Liver (tissue), 9 donors: ENCODE measurements around the gene PHF11. TPM values are rescaled to one million over a fixed set of nuclear protein-coding genes. Genes with fewer than 3 reads are reported as not detected.

Source experiments
- DNase-seq: peaks from one replicate; pipeline ENCODE4 v3.0.0-alpha.2; 2017; ENCODE audit warnings: low spot score
- H3K27ac ChIP-seq, 2 donors: one replicate each; pipeline ENCODE4 v1.7.0; 2013; ENCODE audit warnings: inconsistent platforms in 2 of 2, low read length in 2 of 2, control low read depth in 1 of 2, low read depth in 1 of 2, mild to moderate bottlenecking in 1 of 2
- H3K27me3 ChIP-seq, 4 donors: one replicate each; pipeline versions ENCODE4 v1.6.1 to v1.7.0; 2013; ENCODE audit warnings: low read length in 3 of 4, inconsistent platforms in 1 of 4, mild to moderate bottlenecking in 1 of 4, moderate library complexity in 1 of 4; ENCODE audit not compliant: control insufficient read depth in 4 of 4, insufficient read depth in 4 of 4
- H3K36me3 ChIP-seq, 4 donors: one replicate each; pipeline versions ENCODE4 v1.6.1 to v1.7.0; 2013; ENCODE audit warnings: low read length in 3 of 4, mild to moderate bottlenecking in 3 of 4, low read depth in 1 of 4, moderate library complexity in 1 of 4; ENCODE audit not compliant: control insufficient read depth in 4 of 4, insufficient read depth in 3 of 4
- H3K4me1 ChIP-seq, 4 donors: one replicate each; pipeline versions ENCODE4 v1.6.1 to v1.7.0; 2013; ENCODE audit warnings: low read length in 3 of 4, mild to moderate bottlenecking in 3 of 4, moderate library complexity in 1 of 4; ENCODE audit not compliant: control insufficient read depth in 4 of 4, insufficient read depth in 4 of 4
- H3K4me3 ChIP-seq, 3 donors: one replicate each; pipeline versions ENCODE4 v1.6.1 to v1.7.0; 2013; ENCODE audit warnings: low read length in 3 of 3, control low read depth in 1 of 3, low read depth in 1 of 3, mild to moderate bottlenecking in 1 of 3
- H3K9ac ChIP-seq, 2 donors: one replicate each; pipeline ENCODE4 v1.7.0; 2013; ENCODE audit warnings: low read length in 2 of 2, mild to moderate bottlenecking in 2 of 2, moderate library complexity in 2 of 2, control low read depth in 1 of 2, low read depth in 1 of 2
- H3K9me3 ChIP-seq, 4 donors: one replicate each; pipeline versions ENCODE4 v1.6.1 to v1.7.0; 2013; ENCODE audit warnings: low read length in 3 of 4; ENCODE audit not compliant: control insufficient read depth in 4 of 4
- EGR1 ChIP-seq, 2 donors: IDR thresholded peaks; 2 replicates each; pipeline ENCODE4 v1.6.1; 2016 to 2018; ENCODE audit warnings: antibody characterized with exemption in 2 of 2, low read depth in 2 of 2
- FOXA1 ChIP-seq: IDR thresholded peaks from 2 replicates; pipeline ENCODE4 v1.6.1; 2016; ENCODE audit warnings: antibody characterized with exemption
- FOXA2 ChIP-seq: IDR thresholded peaks from 2 replicates; pipeline ENCODE4 v1.6.1; 2016; ENCODE audit warnings: antibody characterized with exemption
- GABPA ChIP-seq, 2 donors: IDR thresholded peaks in 1 of 2; conservative IDR thresholded peaks in 1 of 2; 2 replicates each; pipeline ENCODE4 v1.6.1; 2016; ENCODE audit warnings: antibody characterized with exemption in 2 of 2, mild to moderate bottlenecking in 1 of 2, moderate library complexity in 1 of 2
- HNF4G ChIP-seq: IDR thresholded peaks from 2 replicates; pipeline ENCODE4 v1.6.1; 2016; ENCODE audit warnings: antibody characterized with exemption
- NR2F2 ChIP-seq: IDR thresholded peaks from 2 replicates; pipeline ENCODE4 v1.6.1; 2016; ENCODE audit warnings: antibody characterized with exemption
- RAD21 ChIP-seq, 2 donors: IDR thresholded peaks; 2 replicates each; pipeline ENCODE4 v1.6.1; 2016; ENCODE audit warnings: antibody characterized with exemption in 2 of 2, mild to moderate bottlenecking in 2 of 2
- RXRA ChIP-seq, 2 donors: IDR thresholded peaks; 2 replicates each; pipeline ENCODE4 v1.6.1; 2017 to 2018; ENCODE audit warnings: antibody characterized with exemption in 2 of 2, mild to moderate bottlenecking in 1 of 2
- SP1 ChIP-seq: IDR thresholded peaks from 2 replicates; pipeline ENCODE4 v1.6.1; 2018; ENCODE audit warnings: antibody characterized with exemption, mild to moderate bottlenecking
- TAF1 ChIP-seq: conservative IDR thresholded peaks from 2 replicates; pipeline ENCODE4 v1.6.1; 2016; ENCODE audit warnings: antibody characterized with exemption, mild to moderate bottlenecking
- YY1 ChIP-seq: IDR thresholded peaks from 2 replicates; pipeline ENCODE4 v1.6.1; 2016; ENCODE audit warnings: antibody characterized with exemption, mild to moderate bottlenecking
- ZBTB33 ChIP-seq: IDR thresholded peaks from 2 replicates; pipeline ENCODE4 v1.6.1; 2016; ENCODE audit warnings: antibody characterized with exemption
- WGBS: extraction: QIAGEN DNeasy Blood & Tissue Kit; methylation state at CpG from one replicate; pipeline ENCODE4 v1.1.7; 2013; 5-methylcytosine and 5-hydroxymethylcytosine counted together
- polyA plus RNA-seq, 2 donors: library from polyadenylated mRNA; stranded (reverse) in 1 of 2; unstranded in 1 of 2; fragments of 200-250 nt in 1 of 2; fragments of >200 nt in 1 of 2; fragmentation: Nextera tagmentation in 1 of 2; extraction: Ambion mirVana in 1 of 2; gene quantifications; one replicate each; pipeline versions ENCODE4 v1.2.1 to v1.2.3, GENCODE V29; 2013 to 2015
- total RNA-seq, 2 donors: library from RNA; depleted of rRNA; stranded (reverse); fragments of >200 nt; gene quantifications; one replicate each; pipeline ENCODE4 v1.2.3, GENCODE V29; 2014
- TF ChIP-seq, protein P1 (sequence below): fragments of 150-350 bp; IDR thresholded peaks from 2 replicates; pipeline ENCODE4 v1.5.1; 2017; ENCODE audit warnings: improper control_type of control experiment, low read depth, low read length; ENCODE audit not compliant: missing input control
- TF ChIP-seq, protein P2 (sequence below): IDR thresholded peaks from 2 replicates; pipeline ENCODE4 v1.6.1; 2016; ENCODE audit warnings: antibody characterized with exemption
- TF ChIP-seq, protein P3 (sequence below): IDR thresholded peaks from 2 replicates; pipeline ENCODE4 v1.6.1; 2016; ENCODE audit warnings: antibody characterized with exemption, mild to moderate bottlenecking
- donor health status: healthy.
- donor health status: healthy.
- donor health status: healthy.
- donor health status: healthy.
- donor health status: healthy.

The PHF11 gene
- total and polyA plus RNA-seq, 4 donors, result 8.6 to 16.1 (median 11.5) TPM

- TF ChIP-seq, protein P1, sequence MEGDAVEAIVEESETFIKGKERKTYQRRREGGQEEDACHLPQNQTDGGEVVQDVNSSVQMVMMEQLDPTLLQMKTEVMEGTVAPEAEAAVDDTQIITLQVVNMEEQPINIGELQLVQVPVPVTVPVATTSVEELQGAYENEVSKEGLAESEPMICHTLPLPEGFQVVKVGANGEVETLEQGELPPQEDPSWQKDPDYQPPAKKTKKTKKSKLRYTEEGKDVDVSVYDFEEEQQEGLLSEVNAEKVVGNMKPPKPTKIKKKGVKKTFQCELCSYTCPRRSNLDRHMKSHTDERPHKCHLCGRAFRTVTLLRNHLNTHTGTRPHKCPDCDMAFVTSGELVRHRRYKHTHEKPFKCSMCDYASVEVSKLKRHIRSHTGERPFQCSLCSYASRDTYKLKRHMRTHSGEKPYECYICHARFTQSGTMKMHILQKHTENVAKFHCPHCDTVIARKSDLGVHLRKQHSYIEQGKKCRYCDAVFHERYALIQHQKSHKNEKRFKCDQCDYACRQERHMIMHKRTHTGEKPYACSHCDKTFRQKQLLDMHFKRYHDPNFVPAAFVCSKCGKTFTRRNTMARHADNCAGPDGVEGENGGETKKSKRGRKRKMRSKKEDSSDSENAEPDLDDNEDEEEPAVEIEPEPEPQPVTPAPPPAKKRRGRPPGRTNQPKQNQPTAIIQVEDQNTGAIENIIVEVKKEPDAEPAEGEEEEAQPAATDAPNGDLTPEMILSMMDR, result no peak
- no peak for TF ChIP-seq NR2F2
- no peak for TF ChIP-seq FOXA2
These were observed 41.3 kb upstream of the PHF11 start (continued) for GRCh38 chr13:49454388-49455006.

GRCh38 chr13:49455007-49455398, 40.8 kb upstream of the PHF11 start:
- no peak for TF ChIP-seq ZBTB33
- TF ChIP-seq TAF1, result no peak

DNA sequence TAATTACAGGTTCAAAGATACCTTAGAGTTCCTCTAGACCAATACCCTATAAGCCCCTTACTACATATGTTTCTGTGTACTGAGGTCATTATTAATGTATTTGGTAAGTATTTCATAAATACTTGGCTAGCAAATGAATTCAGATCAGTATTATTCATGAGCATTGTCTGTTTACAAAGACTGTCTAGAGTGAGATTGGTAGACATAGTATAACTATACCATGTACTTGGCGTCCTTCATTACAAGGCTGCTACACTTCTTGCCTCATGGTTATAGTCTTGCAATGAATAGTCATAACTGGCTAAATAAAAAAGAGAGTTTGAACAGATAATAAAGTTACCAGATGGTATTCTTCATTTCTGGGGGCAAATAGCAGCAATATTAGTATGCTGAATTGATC, 39.6 kb upstream of the PHF11 start:
- Histone ChIP-seq H3K9me3 (no peaks in the 10 kb centered on the region), H3K36me3 (peaks cover 0 to 9% (median under 1%) of the 10 kb centered on the region in 4 donors), H3K27ac (no peak overlapping the region), H3K4me1 (peaks cover 0 to 6% (median 2%) of the 10 kb centered on the region in 4 donors), H3K9ac (no peak overlapping the region), H3K27me3 (no peaks in the 10 kb centered on the region), H3K4me3 (no peak overlapping the region)
- TF ChIP-seq RXRA (IDR thresholded peaks at IDR 0.05), result no peak
- TF ChIP-seq, protein P2, sequence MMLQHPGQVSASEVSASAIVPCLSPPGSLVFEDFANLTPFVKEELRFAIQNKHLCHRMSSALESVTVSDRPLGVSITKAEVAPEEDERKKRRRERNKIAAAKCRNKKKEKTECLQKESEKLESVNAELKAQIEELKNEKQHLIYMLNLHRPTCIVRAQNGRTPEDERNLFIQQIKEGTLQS, result no peak
- TF ChIP-seq EGR1 (IDR thresholded peaks at IDR 0.05; ENCODE audit: low read depth in 2 of 2), result no peak
- TF ChIP-seq TAF1, result no peak
- TF ChIP-seq, protein P1, result no peak
- TF ChIP-seq FOXA2, result no peak
- no peak for TF ChIP-seq RAD21 (IDR thresholded peaks at IDR 0.05)
- no peak for TF ChIP-seq SP1
- TF ChIP-seq FOXA1, result no peak
- TF ChIP-seq YY1, result no peak
- TF ChIP-seq, protein P3, sequence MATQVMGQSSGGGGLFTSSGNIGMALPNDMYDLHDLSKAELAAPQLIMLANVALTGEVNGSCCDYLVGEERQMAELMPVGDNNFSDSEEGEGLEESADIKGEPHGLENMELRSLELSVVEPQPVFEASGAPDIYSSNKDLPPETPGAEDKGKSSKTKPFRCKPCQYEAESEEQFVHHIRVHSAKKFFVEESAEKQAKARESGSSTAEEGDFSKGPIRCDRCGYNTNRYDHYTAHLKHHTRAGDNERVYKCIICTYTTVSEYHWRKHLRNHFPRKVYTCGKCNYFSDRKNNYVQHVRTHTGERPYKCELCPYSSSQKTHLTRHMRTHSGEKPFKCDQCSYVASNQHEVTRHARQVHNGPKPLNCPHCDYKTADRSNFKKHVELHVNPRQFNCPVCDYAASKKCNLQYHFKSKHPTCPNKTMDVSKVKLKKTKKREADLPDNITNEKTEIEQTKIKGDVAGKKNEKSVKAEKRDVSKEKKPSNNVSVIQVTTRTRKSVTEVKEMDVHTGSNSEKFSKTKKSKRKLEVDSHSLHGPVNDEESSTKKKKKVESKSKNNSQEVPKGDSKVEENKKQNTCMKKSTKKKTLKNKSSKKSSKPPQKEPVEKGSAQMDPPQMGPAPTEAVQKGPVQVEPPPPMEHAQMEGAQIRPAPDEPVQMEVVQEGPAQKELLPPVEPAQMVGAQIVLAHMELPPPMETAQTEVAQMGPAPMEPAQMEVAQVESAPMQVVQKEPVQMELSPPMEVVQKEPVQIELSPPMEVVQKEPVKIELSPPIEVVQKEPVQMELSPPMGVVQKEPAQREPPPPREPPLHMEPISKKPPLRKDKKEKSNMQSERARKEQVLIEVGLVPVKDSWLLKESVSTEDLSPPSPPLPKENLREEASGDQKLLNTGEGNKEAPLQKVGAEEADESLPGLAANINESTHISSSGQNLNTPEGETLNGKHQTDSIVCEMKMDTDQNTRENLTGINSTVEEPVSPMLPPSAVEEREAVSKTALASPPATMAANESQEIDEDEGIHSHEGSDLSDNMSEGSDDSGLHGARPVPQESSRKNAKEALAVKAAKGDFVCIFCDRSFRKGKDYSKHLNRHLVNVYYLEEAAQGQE, result no peak
- TF ChIP-seq GABPA (IDR thresholded peaks at IDR 0.05 in 1 of 2, conservative IDR thresholded peaks at IDR 0.05 in 1 of 2), result no peak
- TF ChIP-seq NR2F2, result no peak
- no peak for TF ChIP-seq HNF4G
- DNase-seq, result no peak
- 99% methylated on average over 1 of the region's 1 CpG for WGBS

More at GRCh38 chr13:49455007-49455398, 40.8 kb upstream of the PHF11 start:
- no peak for DNase-seq
- H3K9ac ChIP-seq, result no peak overlapping the region
- no peaks in the 10 kb centered on the region for H3K9me3 ChIP-seq
- peaks cover 0 to 6% (median 2%) of the 10 kb centered on the region in 4 donors for H3K4me1 ChIP-seq
- no peak overlapping the region for H3K4me3 ChIP-seq
- no peaks in the 10 kb centered on the region for H3K27me3 ChIP-seq
- peaks cover 0 to 1% (median 0%) of the 10 kb centered on the region in 4 donors for H3K36me3 ChIP-seq
- H3K27ac ChIP-seq, result no peak overlapping the region
